Iris pigment epithelial cell (primary cell): ENCODE measurements around the gene TBC1D9B.
A peak's percentile ranks its signal among the peaks of the same experiment; 100 is the strongest.
"Not testable (repeated sequence)": the region's sequence is repeated elsewhere in the genome, so short reads cannot be mapped to it uniquely, and the experiment has no call there.

ENCODE experiments used
- DNase-seq: peaks from one replicate; pipeline ENCODE4 v3.0.0-alpha.2; 2011; ENCODE audit warnings: low read depth

Gene TBC1D9B

GRCh38 chr5:179837076-179838011 lies 70.4 kb downstream of the TBC1D9B start:
- DNase-seq = no peak

GRCh38 chr5:179836225-179837019 lies 71.3 kb downstream of the TBC1D9B start:
- peak; percentile 53 for DNase-seq

GRCh38 chr5:179834871-179835270 lies 72.8 kb downstream of the TBC1D9B start:
- not testable (repeated sequence) for DNase-seq

GRCh38 chr5:179834120-179834519 lies 73.6 kb downstream of the TBC1D9B start:
- no peak for DNase-seq

GRCh38 chr5:179833709-179834070 lies 74.0 kb downstream of the TBC1D9B start:
- no peak for DNase-seq

GRCh38 chr5:179833056-179833708 lies 74.5 kb downstream of the TBC1D9B start:
- no peak for DNase-seq

GRCh38 chr5:179832039-179832745 lies 75.5 kb downstream of the TBC1D9B start:
- no peak for DNase-seq

- no peak for DNase-seq
Measured at GRCh38 chr5:179830818-179831468, 76.8 kb downstream of the TBC1D9B start.

- DNase-seq = no peak
Measured at GRCh38 chr5:179829732-179830435, 77.8 kb downstream of the TBC1D9B start.

- no peak for DNase-seq
Measured at GRCh38 chr5:179828756-179829421, 78.8 kb downstream of the TBC1D9B start.

- DNase-seq = peak; percentile 69
Measured at GRCh38 chr5:179827680-179828079, 80.0 kb downstream of the TBC1D9B start.

GRCh38 chr5:179825655-179826182 lies 82.0 kb downstream of the TBC1D9B start:
- no peak for DNase-seq

- DNase-seq = no peak
Measured at GRCh38 chr5:179824745-179825112, 83.0 kb downstream of the TBC1D9B start.

- DNase-seq = no peak
Measured at GRCh38 chr5:179823937-179824744, 83.6 kb downstream of the TBC1D9B start.

GRCh38 chr5:179822444-179822990 lies 85.2 kb downstream of the TBC1D9B start:
- no peak for DNase-seq

- no peak for DNase-seq
Measured at GRCh38 chr5:179822059-179822432, 85.7 kb downstream of the TBC1D9B start.

GRCh38 chr5:179821298-179822058 lies 86.2 kb downstream of the TBC1D9B start:
- peak; percentile 93 for DNase-seq
